ENCODE results near the gene GNAZ.

GRCh38 chr22:23059284-23059948 is 10.9 kb upstream of the GNAZ start:
- TF ChIP-seq CTCF (IDR thresholded peaks at IDR 0.05) (no peak), POLR2A (IDR thresholded peaks at IDR 0.05) (no peak)
